ENCODE results near the gene PPM1L.

DNA sequence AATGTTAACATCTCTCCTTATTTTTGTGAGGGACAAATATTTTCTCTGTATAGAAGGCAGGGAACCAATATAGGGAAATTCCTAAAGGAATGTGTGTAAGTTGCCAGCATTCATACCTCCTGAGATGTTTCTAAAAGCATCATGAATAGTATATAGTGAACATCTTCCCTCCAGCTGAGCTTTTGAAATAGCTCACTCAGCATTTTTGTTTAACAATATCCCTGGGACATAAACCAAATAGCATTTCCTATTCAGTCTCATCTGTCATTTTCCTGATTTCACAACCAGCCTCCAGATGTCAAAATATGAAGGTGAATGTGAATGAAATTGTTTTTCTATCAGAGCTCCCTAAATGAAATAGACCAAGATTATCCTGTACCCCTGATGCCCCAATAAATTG lies 137.2 kb downstream of the PPM1L start:
- no peak for TF ChIP-seq CTCF (conservative IDR thresholded peaks at IDR 0.05 in 1 of 2, IDR thresholded peaks at IDR 0.05 in 1 of 2; ENCODE audit: low read depth in 1 of 2, low read length in 2 of 2)
- no peak for TF ChIP-seq EZH2 (IDR thresholded peaks at IDR 0.05; ENCODE audit: low read length, missing control alignments)
